Measurements from ENCODE around the gene NOL12.

GRCh38 chr22:37732699-37733607, 46.8 kb downstream of the NOL12 start:
- no peak for TF ChIP-seq MYC (IDR thresholded peaks at IDR 0.05; ENCODE audit: low read depth, low read length)
- TF ChIP-seq, protein P1, sequence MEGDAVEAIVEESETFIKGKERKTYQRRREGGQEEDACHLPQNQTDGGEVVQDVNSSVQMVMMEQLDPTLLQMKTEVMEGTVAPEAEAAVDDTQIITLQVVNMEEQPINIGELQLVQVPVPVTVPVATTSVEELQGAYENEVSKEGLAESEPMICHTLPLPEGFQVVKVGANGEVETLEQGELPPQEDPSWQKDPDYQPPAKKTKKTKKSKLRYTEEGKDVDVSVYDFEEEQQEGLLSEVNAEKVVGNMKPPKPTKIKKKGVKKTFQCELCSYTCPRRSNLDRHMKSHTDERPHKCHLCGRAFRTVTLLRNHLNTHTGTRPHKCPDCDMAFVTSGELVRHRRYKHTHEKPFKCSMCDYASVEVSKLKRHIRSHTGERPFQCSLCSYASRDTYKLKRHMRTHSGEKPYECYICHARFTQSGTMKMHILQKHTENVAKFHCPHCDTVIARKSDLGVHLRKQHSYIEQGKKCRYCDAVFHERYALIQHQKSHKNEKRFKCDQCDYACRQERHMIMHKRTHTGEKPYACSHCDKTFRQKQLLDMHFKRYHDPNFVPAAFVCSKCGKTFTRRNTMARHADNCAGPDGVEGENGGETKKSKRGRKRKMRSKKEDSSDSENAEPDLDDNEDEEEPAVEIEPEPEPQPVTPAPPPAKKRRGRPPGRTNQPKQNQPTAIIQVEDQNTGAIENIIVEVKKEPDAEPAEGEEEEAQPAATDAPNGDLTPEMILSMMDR (IDR thresholded peaks at IDR 0.05; ENCODE audit: low read depth, low read length), result no peak
- no peak for TF ChIP-seq POLR2A (IDR thresholded peaks at IDR 0.05; ENCODE audit: extremely low read depth, insufficient read length)
- TF ChIP-seq, protein P2, sequence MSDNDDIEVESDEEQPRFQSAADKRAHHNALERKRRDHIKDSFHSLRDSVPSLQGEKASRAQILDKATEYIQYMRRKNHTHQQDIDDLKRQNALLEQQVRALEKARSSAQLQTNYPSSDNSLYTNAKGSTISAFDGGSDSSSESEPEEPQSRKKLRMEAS (IDR thresholded peaks at IDR 0.05; ENCODE audit: low read depth, low read length), result no peak

Data from NB4 (cell line).